Measurements from ENCODE around the gene PLCD3.

GRCh38 chr17:45110676-45111611 lies 21.4 kb downstream of the PLCD3 start:
- TF ChIP-seq POLR2AphosphoS5 (IDR thresholded peaks at IDR 0.05; ENCODE audit: low read depth, low read length) (no peak), REST (IDR thresholded peaks at IDR 0.05; ENCODE audit: insufficient read depth in 1 of 2, low read depth in 2 of 2, low read length in 2 of 2) (no peak)

Measured in PFSK-1 (cell line).